GM23338 (cell line): ENCODE measurements around the gene ZBTB25. TPM values are rescaled to one million over a fixed set of nuclear protein-coding genes. Genes with fewer than 3 reads are reported as not detected.
A peak's percentile ranks its signal among the peaks of the same experiment; 100 is the strongest.

ENCODE experiments used
- ATAC-seq: fragments of 200-7000 bp; cut with Tn5 transposase; 3 replicates; pipeline ENCODE4 v1.9.1; 2020
- DNase-seq: peaks from one replicate; pipeline ENCODE4 v3.0.0-alpha.2; 2015; ENCODE audit warnings: low spot score
- H2AFZ ChIP-seq: fragments of 200-600 bp; sonication (generic); 2 replicates; pipeline ENCODE4 v1.8.0; 2016; ENCODE audit warnings: antibody characterized with exemption, mild to moderate bottlenecking, moderate library complexity
- H3F3A ChIP-seq: fragments of 200-600 bp; sonication (generic); replicated peaks from 2 replicates; pipeline ENCODE4 v1.8.0; 2017; ENCODE audit warnings: antibody characterized with exemption, mixed run types, low read depth
- H3K27ac ChIP-seq: fragments of 200-600 bp; sonication (generic); 2 replicates; pipeline ENCODE4 v1.6.1; 2016; ENCODE audit warnings: low read depth
- H3K27me3 ChIP-seq: fragments of 200-600 bp; sonication (generic); 2 replicates; pipeline ENCODE4 v1.8.0; 2016; ENCODE audit warnings: mild to moderate bottlenecking, mixed run types, moderate library complexity; ENCODE audit not compliant: insufficient read depth
- H3K36me3 ChIP-seq: fragments of 200-600 bp; sonication (generic); 2 replicates; pipeline ENCODE4 v1.8.0; 2016; ENCODE audit warnings: mild to moderate bottlenecking; ENCODE audit not compliant: insufficient read depth
- H3K4me1 ChIP-seq: fragments of 200-600 bp; sonication (generic); 2 replicates; pipeline ENCODE4 v1.8.0; 2016; ENCODE audit warnings: mild to moderate bottlenecking, moderate library complexity; ENCODE audit not compliant: insufficient read depth
- H3K4me2 ChIP-seq: fragments of 200-600 bp; sonication (generic); 2 replicates; pipeline ENCODE4 v1.7.1; 2017; ENCODE audit warnings: mixed run types
- H3K4me3 ChIP-seq: fragments of 200-600 bp; sonication (generic); 2 replicates; pipeline ENCODE4 v1.6.1; 2016; ENCODE audit warnings: mixed run types
- H3K79me2 ChIP-seq: fragments of 200-600 bp; sonication (generic); replicated peaks from 2 replicates; pipeline ENCODE4 v1.8.0; 2017; ENCODE audit warnings: mild to moderate bottlenecking; ENCODE audit not compliant: insufficient read depth
- H3K9me2 ChIP-seq: fragments of 200-600 bp; sonication (generic); 2 replicates; pipeline ENCODE4 v1.8.0; 2017; ENCODE audit not compliant: insufficient read depth
- H4K20me1 ChIP-seq: fragments of 200-600 bp; sonication (generic); replicated peaks from 2 replicates; pipeline ENCODE4 v1.8.0; 2017; ENCODE audit warnings: mild to moderate bottlenecking; ENCODE audit not compliant: insufficient read depth
- H3K27ac Mint-ChIP-seq: 2 replicates; pipeline ENCODE4 v1.8.0; 2020; ENCODE audit warnings: inconsistent platforms, mild to moderate bottlenecking, moderate library complexity, mixed read lengths
- H3K27me3 Mint-ChIP-seq: 3 replicates; pipeline ENCODE4 v1.8.0; 2022; ENCODE audit warnings: low read depth, mild to moderate bottlenecking, moderate library complexity, mixed read lengths, inconsistent platforms; ENCODE audit not compliant: insufficient read depth, poor library complexity
- H3K36me3 Mint-ChIP-seq: 3 replicates; pipeline ENCODE4 v1.8.0; 2021; ENCODE audit warnings: low read depth, mild to moderate bottlenecking, inconsistent platforms, moderate library complexity, mixed read lengths
- H3K4me1 Mint-ChIP-seq: 3 replicates; pipeline ENCODE4 v1.8.0; 2020; ENCODE audit warnings: mild to moderate bottlenecking, inconsistent platforms, mixed read lengths
- H3K4me3 Mint-ChIP-seq: 3 replicates; pipeline ENCODE4 v1.8.0; 2021; ENCODE audit warnings: moderate library complexity, mild to moderate bottlenecking, inconsistent platforms, mixed read lengths
- H3K9me3 Mint-ChIP-seq: 3 replicates; pipeline ENCODE4 v1.8.0; 2020; ENCODE audit warnings: moderate library complexity, mild to moderate bottlenecking, inconsistent platforms, mixed read lengths
- CREB1 ChIP-seq: fragments of 250-450 bp; sonication (Bioruptor Pico); IDR thresholded peaks from 2 replicates; pipeline ENCODE4 v1.5.0; 2020; ENCODE audit warnings: low read depth, mild to moderate bottlenecking, moderate library complexity
- CTCF ChIP-seq, 2 experiments: fragments of 200-600 bp in 1 of 2; sonication (generic) in 1 of 2; conservative IDR thresholded peaks; 2 replicates each; pipeline versions ENCODE4 v1.5.1 to v1.6.1; 2016 to 2017; ENCODE audit warnings: antibody characterized with exemption in 2 of 2, low read depth in 2 of 2, mild to moderate bottlenecking in 2 of 2, moderate library complexity in 1 of 2
- ETS1 ChIP-seq: IDR thresholded peaks from 2 replicates; pipeline ENCODE4 v1.6.1; 2016; ENCODE audit warnings: antibody characterized with exemption
- EZH2 ChIP-seq: fragments of 200-600 bp; sonication (generic); IDR thresholded peaks from one replicate; pipeline ENCODE4 v1.8.0; 2017; ENCODE audit warnings: antibody characterized with exemption, mild to moderate bottlenecking, low read depth; ENCODE audit not compliant: unreplicated experiment
- EZH2phosphoT487 ChIP-seq: fragments of 200-600 bp; sonication (generic); IDR thresholded peaks from one replicate; pipeline ENCODE4 v1.8.1; 2018; ENCODE audit warnings: antibody characterized with exemption; ENCODE audit not compliant: unreplicated experiment
- JUNB ChIP-seq: IDR thresholded peaks from one replicate; pipeline ENCODE4 v1.6.1; 2016; ENCODE audit warnings: antibody characterized with exemption; ENCODE audit not compliant: unreplicated experiment
- NANOG ChIP-seq: IDR thresholded peaks from 2 replicates; pipeline ENCODE4 v1.6.1; 2016; ENCODE audit warnings: antibody characterized with exemption, borderline replicate concordance
- POLR2AphosphoS5 ChIP-seq: IDR thresholded peaks from 2 replicates; pipeline ENCODE4 v1.6.1; 2016; ENCODE audit warnings: antibody characterized with exemption, low read depth
- STAT1 ChIP-seq: IDR thresholded peaks from one replicate; pipeline ENCODE4 v1.6.1; 2016; ENCODE audit warnings: antibody characterized with exemption; ENCODE audit not compliant: unreplicated experiment
- ZNF114 ChIP-seq: fragments of 250-450 bp; sonication (Bioruptor Pico); IDR thresholded peaks from 2 replicates; pipeline ENCODE4 v1.5.0; 2020; ENCODE audit warnings: mild to moderate bottlenecking, moderate library complexity
- ZNF331 ChIP-seq: fragments of 250-450 bp; sonication (Bioruptor Pico); IDR thresholded peaks from 2 replicates; pipeline ENCODE4 v1.5.0; 2020; ENCODE audit warnings: low read depth, mild to moderate bottlenecking, moderate library complexity
- polyA plus RNA-seq: library from polyadenylated mRNA; unstranded; fragments of >200 nt; fragmentation: Nextera tagmentation; extraction: Ambion mirVana; gene quantifications from 2 replicates; pipeline ENCODE4 v1.2.1, GENCODE V29; 2016
- total RNA-seq: library from RNA; depleted of rRNA; stranded (reverse); fragments of >200 nt; shearing (Covaris generic); gene quantifications from 2 replicates; pipeline ENCODE4 v1.2.3, GENCODE V29; 2014
- TF ChIP-seq, protein P1 (sequence below): IDR thresholded peaks from one replicate; pipeline ENCODE4 v1.6.1; 2018; ENCODE audit warnings: antibody characterized with exemption; ENCODE audit not compliant: unreplicated experiment
- TF ChIP-seq, protein P2 (sequence below): fragments of 250-450 bp; sonication (Bioruptor Pico); IDR thresholded peaks from 2 replicates; pipeline ENCODE4 v1.5.0; 2020; ENCODE audit warnings: mild to moderate bottlenecking, moderate library complexity

Gene ZBTB25
- total and polyA plus RNA-seq, 2 experiments from 2014 or later: 5.8 to 8.0 TPM

DNA sequence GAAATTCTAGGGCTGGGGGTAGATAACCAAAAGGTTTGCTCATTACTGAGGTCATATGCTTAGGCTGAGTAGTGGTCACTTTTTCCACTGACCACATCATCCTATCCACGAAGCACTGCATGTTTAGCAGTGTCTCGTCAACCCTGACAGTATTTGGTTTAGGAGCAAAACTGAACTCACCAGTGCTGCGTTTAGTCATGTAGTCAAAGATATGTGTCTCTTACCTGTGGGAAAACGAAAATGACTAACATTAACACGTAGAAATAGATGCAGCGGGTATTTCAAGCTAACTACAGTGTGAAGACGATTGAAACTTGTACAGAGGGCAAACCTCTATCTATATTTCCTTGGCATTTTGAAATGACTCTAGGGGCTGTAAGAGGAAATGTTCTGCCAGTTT, 80.9 kb downstream of the ZBTB25 start:
- Histone ChIP-seq H3K9me2 (no peaks in the 10 kb centered on the region), H3K27me3 (no peaks in the 10 kb centered on the region), H3K4me2 (no peak overlapping the region), H3K4me3 (no peak overlapping the region), H2AFZ (no peak overlapping the region), H3K79me2 (peaks cover 8% of the 10 kb centered on the region; the same call in 1 of the 2 replicates), H3F3A (peaks cover 22% of the 10 kb centered on the region), H3K27ac (0 out of 2 replicates have a peak overlapping the region, but pooled peaks have one; percentile 11), H4K20me1 (peaks cover 17% of the 10 kb centered on the region), H3K4me1 (no peaks in the 10 kb centered on the region), H3K36me3 (peaks cover 77% of the 10 kb centered on the region)
- no peak for ATAC-seq
- no peak for DNase-seq
- H3K36me3 Mint-ChIP-seq: peaks cover 98% of the 10 kb centered on the region
- H3K27me3 Mint-ChIP-seq: peaks cover 2% of the 10 kb centered on the region
- no peak overlapping the region for H3K27ac Mint-ChIP-seq
- H3K4me3 Mint-ChIP-seq: no peak overlapping the region
- no peaks in the 10 kb centered on the region for H3K9me3 Mint-ChIP-seq
- TF ChIP-seq, protein P1, sequence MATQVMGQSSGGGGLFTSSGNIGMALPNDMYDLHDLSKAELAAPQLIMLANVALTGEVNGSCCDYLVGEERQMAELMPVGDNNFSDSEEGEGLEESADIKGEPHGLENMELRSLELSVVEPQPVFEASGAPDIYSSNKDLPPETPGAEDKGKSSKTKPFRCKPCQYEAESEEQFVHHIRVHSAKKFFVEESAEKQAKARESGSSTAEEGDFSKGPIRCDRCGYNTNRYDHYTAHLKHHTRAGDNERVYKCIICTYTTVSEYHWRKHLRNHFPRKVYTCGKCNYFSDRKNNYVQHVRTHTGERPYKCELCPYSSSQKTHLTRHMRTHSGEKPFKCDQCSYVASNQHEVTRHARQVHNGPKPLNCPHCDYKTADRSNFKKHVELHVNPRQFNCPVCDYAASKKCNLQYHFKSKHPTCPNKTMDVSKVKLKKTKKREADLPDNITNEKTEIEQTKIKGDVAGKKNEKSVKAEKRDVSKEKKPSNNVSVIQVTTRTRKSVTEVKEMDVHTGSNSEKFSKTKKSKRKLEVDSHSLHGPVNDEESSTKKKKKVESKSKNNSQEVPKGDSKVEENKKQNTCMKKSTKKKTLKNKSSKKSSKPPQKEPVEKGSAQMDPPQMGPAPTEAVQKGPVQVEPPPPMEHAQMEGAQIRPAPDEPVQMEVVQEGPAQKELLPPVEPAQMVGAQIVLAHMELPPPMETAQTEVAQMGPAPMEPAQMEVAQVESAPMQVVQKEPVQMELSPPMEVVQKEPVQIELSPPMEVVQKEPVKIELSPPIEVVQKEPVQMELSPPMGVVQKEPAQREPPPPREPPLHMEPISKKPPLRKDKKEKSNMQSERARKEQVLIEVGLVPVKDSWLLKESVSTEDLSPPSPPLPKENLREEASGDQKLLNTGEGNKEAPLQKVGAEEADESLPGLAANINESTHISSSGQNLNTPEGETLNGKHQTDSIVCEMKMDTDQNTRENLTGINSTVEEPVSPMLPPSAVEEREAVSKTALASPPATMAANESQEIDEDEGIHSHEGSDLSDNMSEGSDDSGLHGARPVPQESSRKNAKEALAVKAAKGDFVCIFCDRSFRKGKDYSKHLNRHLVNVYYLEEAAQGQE: no peak
- no peak for TF ChIP-seq ZNF114 (CRISPR knock-in tag)
- no peak for TF ChIP-seq ETS1
- no peak for TF ChIP-seq CREB1 (CRISPR knock-in tag)
- TF ChIP-seq POLR2AphosphoS5: no peak
- TF ChIP-seq EZH2: no peak
- TF ChIP-seq CTCF (conservative IDR thresholded peaks at IDR 0.05; ENCODE audit: low read depth in 2 of 2): no peak
- no peak for TF ChIP-seq EZH2phosphoT487
- no peak for TF ChIP-seq STAT1
- TF ChIP-seq, protein P2, sequence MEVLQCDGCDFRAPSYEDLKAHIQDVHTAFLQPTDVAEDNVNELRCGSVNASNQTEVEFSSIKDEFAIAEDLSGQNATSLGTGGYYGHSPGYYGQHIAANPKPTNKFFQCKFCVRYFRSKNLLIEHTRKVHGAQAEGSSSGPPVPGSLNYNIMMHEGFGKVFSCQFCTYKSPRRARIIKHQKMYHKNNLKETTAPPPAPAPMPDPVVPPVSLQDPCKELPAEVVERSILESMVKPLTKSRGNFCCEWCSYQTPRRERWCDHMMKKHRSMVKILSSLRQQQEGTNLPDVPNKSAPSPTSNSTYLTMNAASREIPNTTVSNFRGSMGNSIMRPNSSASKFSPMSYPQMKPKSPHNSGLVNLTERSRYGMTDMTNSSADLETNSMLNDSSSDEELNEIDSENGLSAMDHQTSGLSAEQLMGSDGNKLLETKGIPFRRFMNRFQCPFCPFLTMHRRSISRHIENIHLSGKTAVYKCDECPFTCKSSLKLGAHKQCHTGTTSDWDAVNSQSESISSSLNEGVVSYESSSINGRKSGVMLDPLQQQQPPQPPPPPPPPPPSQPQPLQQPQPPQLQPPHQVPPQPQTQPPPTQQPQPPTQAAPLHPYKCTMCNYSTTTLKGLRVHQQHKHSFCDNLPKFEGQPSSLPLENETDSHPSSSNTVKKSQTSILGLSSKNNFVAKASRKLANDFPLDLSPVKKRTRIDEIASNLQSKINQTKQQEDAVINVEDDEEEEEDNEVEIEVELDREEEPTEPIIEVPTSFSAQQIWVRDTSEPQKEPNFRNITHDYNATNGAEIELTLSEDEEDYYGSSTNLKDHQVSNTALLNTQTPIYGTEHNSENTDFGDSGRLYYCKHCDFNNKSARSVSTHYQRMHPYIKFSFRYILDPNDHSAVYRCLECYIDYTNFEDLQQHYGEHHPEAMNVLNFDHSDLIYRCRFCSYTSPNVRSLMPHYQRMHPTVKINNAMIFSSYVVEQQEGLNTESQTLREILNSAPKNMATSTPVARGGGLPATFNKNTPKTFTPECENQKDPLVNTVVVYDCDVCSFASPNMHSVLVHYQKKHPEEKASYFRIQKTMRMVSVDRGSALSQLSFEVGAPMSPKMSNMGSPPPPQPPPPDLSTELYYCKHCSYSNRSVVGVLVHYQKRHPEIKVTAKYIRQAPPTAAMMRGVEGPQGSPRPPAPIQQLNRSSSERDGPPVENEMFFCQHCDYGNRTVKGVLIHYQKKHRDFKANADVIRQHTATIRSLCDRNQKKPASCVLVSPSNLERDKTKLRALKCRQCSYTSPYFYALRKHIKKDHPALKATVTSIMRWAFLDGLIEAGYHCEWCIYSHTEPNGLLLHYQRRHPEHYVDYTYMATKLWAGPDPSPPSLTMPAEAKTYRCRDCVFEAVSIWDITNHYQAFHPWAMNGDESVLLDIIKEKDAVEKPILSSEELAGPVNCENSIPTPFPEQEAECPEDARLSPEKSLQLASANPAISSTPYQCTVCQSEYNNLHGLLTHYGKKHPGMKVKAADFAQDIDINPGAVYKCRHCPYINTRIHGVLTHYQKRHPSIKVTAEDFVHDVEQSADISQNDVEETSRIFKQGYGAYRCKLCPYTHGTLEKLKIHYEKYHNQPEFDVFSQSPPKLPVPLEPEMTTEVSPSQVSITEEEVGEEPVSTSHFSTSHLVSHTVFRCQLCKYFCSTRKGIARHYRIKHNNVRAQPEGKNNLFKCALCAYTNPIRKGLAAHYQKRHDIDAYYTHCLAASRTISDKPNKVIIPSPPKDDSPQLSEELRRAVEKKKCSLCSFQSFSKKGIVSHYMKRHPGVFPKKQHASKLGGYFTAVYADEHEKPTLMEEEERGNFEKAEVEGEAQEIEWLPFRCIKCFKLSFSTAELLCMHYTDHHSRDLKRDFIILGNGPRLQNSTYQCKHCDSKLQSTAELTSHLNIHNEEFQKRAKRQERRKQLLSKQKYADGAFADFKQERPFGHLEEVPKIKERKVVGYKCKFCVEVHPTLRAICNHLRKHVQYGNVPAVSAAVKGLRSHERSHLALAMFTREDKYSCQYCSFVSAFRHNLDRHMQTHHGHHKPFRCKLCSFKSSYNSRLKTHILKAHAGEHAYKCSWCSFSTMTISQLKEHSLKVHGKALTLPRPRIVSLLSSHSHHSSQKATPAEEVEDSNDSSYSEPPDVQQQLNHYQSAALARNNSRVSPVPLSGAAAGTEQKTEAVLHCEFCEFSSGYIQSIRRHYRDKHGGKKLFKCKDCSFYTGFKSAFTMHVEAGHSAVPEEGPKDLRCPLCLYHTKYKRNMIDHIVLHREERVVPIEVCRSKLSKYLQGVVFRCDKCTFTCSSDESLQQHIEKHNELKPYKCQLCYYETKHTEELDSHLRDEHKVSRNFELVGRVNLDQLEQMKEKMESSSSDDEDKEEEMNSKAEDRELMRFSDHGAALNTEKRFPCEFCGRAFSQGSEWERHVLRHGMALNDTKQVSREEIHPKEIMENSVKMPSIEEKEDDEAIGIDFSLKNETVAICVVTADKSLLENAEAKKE (CRISPR knock-in tag): no peak
- TF ChIP-seq NANOG: no peak
- no peak for TF ChIP-seq ZNF331
- TF ChIP-seq JUNB: no peak
- H3K4me1 Mint-ChIP-seq: no peaks in the 10 kb centered on the region
